ENCODE results near the gene TANC1.

The TANC1 gene

DNA sequence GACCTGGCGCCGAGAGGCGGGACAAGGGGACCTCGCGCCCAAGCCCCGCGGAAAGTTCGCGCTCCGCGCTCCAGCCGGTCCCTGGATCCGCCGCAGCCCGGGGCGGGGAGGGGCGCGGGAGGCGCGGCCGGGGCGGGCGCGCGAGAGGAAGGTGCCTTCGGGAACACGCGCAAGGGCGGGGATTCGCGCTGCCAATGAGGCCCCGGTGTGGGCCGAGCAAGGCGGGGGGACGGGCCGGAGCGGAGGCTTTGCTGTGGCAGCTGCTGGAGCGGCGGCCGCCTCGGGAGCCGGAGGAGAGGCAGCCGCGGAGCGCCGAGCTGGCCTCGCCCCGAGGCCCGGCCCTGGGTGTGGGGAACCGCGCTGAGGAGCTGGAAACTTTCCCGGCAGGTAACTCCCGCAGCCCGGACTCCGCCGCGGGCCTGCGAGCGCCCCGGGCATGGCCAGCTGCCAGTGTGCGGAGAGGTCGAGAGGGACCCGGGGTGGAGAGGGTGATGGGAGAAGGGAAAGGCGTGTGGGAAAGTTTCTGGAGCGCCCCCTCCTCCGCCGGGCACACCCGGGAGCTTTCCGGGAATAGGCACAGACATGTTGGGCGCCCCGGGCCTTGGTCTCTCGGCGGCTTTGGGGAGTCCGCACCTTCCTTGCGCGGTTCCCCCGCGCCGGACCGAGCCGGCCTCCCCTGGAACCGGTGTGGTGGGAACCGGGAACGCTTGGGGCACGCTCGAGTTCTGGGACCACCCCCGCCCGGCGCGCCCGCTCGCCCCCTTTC is at the start of gene TANC1:
Gene TANC1 (plus strand): TSS at position 245 of the 766 bp plus-strand sequence. CDS start 97,271 bp downstream, outside the sequence.
- Histone ChIP-seq H3K9me3 (ENCODE audit: insufficient read depth, low read length, severe bottlenecking) (no peaks in the 10 kb centered on the region), H3K36me3 (ENCODE audit: insufficient read depth, low read length) (no peaks in the 10 kb centered on the region; the same call in 1 of the 2 replicates), H2AFZ (ENCODE audit: low read depth, low read length) (peak within 1 kb of the TSS; percentile 66), H3K27ac (ENCODE audit: low read length) (peak within 1 kb of the TSS; percentile 2), H3K4me3 (ENCODE audit: low read depth in 1 of 2, low read length in 2 of 2) (peak within 1 kb of the TSS; percentile 65 to 75), H3K4me1 (ENCODE audit: insufficient read depth, low read length) (peaks cover 22% of the 10 kb centered on the region), H3K9ac (ENCODE audit: low read depth, low read length) (peak within 1 kb of the TSS; percentile 71), H3K27me3 (ENCODE audit: insufficient read depth, low read length, poor library complexity) (peaks cover 12% of the 10 kb centered on the region), H3K4me2 (ENCODE audit: insufficient read depth, low read length) (peak within 1 kb of the TSS; percentile 81), H3K79me2 (ENCODE audit: insufficient read depth, low read length) (peaks cover 6% of the 10 kb centered on the region), H4K20me1 (ENCODE audit: insufficient read depth, low read length) (peaks cover 8% of the 10 kb centered on the region; the same call in 1 of the 2 replicates)
- DNase-seq (peak; percentile 88), ATAC-seq (ENCODE audit: insufficient read depth, low read depth) (peak; percentile 95)
- TF ChIP-seq, protein P1, sequence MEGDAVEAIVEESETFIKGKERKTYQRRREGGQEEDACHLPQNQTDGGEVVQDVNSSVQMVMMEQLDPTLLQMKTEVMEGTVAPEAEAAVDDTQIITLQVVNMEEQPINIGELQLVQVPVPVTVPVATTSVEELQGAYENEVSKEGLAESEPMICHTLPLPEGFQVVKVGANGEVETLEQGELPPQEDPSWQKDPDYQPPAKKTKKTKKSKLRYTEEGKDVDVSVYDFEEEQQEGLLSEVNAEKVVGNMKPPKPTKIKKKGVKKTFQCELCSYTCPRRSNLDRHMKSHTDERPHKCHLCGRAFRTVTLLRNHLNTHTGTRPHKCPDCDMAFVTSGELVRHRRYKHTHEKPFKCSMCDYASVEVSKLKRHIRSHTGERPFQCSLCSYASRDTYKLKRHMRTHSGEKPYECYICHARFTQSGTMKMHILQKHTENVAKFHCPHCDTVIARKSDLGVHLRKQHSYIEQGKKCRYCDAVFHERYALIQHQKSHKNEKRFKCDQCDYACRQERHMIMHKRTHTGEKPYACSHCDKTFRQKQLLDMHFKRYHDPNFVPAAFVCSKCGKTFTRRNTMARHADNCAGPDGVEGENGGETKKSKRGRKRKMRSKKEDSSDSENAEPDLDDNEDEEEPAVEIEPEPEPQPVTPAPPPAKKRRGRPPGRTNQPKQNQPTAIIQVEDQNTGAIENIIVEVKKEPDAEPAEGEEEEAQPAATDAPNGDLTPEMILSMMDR (IDR thresholded peaks at IDR 0.05; ENCODE audit: borderline replicate concordance, extremely low read depth, low read length, poor library complexity, severe bottlenecking) = no peak
- no peak for TF ChIP-seq EZH2 (IDR thresholded peaks at IDR 0.05; ENCODE audit: borderline replicate concordance, low read depth, low read length, severe bottlenecking)

DNA sequence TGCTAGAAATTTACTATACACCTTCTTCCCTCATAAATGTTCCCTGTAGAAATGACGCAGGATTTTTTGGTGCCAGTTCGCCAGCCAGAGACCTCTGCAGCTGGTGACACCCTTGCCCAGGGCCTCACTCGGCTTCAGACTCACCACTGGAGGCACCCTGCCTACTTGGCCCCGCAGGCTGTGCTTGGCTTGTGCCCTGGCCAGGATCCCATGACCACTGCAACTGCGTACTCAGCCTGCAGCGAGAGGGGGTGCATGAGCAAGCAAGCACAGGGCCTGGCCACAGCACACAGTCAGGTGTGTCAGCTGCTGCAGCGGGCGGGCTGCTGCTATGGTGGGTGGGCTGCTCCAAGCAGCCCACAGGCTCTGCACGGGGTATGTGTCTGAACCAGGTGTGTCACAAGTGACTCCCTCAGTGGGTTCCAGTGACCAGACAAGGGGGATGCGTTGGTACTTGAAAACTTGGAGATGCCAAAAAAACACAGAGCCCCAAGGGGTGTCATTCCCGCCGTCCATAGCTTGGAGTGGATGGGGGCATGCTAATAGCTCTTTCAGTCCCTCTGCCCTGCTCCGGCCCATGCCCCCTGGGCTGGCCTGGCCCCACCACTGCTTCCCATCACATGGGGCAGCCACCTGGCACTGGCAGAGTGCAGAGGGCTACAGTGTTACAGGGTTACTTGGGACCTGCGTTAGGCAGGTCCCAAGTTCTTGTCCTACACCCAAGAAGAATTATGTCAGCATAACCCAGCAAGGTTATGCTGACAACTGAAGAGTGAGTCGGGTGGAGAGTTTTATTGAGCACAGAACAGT is 46.6 kb upstream of the TANC1 start:
- no peak for ATAC-seq (ENCODE audit: insufficient read depth, low read depth)
- no peaks in the 10 kb centered on the region for H3K9me3 ChIP-seq (ENCODE audit: insufficient read depth, low read length, severe bottlenecking)
- no peak for TF ChIP-seq EZH2 (IDR thresholded peaks at IDR 0.05; ENCODE audit: borderline replicate concordance, low read depth, low read length, severe bottlenecking)
- TF ChIP-seq, protein P1 (IDR thresholded peaks at IDR 0.05; ENCODE audit: borderline replicate concordance, extremely low read depth, low read length, poor library complexity, severe bottlenecking) = no peak
- H3K27ac ChIP-seq (ENCODE audit: low read length) = no peak overlapping the region
- DNase-seq = no peak
- H4K20me1 ChIP-seq (ENCODE audit: insufficient read depth, low read length) = no peaks in the 10 kb centered on the region
- H3K4me1 ChIP-seq (ENCODE audit: insufficient read depth, low read length) = no peaks in the 10 kb centered on the region
- H3K36me3 ChIP-seq (ENCODE audit: insufficient read depth, low read length) = no peaks in the 10 kb centered on the region
- no peak overlapping the region for H3K4me3 ChIP-seq (ENCODE audit: low read depth in 1 of 2, low read length in 2 of 2)
- H3K27me3 ChIP-seq (ENCODE audit: insufficient read depth, low read length, poor library complexity) = no peaks in the 10 kb centered on the region
- no peak overlapping the region for H3K4me2 ChIP-seq (ENCODE audit: insufficient read depth, low read length)
- no peak overlapping the region for H3K9ac ChIP-seq (ENCODE audit: low read depth, low read length)
- no peaks in the 10 kb centered on the region for H3K79me2 ChIP-seq (ENCODE audit: insufficient read depth, low read length)
- no peak overlapping the region for H2AFZ ChIP-seq (ENCODE audit: low read depth, low read length)

DNA sequence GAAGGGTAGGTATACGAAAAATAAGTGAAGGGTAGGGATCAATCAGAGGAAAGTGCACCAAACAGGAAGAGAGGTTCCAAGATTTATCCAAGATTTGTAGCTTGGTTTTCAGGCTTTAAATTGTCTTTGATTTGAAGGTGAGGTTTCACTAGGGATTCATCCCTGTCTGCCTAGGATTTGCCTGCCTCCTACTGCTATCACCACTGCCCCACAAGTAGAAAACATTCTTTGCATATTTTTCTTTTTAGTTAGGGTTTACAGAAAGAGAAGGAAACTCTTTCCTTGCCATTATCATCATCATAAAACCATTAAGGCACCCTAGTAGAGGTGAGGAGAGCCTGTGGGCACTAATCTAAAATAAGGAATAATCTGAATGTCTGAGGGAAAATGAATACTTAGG is 45.8 kb upstream of the TANC1 start:
- Histone ChIP-seq H4K20me1 (ENCODE audit: insufficient read depth, low read length) (no peaks in the 10 kb centered on the region), H3K27ac (ENCODE audit: low read length) (no peak overlapping the region), H3K9me3 (ENCODE audit: insufficient read depth, low read length, severe bottlenecking) (no peaks in the 10 kb centered on the region), H3K79me2 (ENCODE audit: insufficient read depth, low read length) (no peaks in the 10 kb centered on the region), H3K27me3 (ENCODE audit: insufficient read depth, low read length, poor library complexity) (no peaks in the 10 kb centered on the region), H3K4me3 (ENCODE audit: low read depth in 1 of 2, low read length in 2 of 2) (no peak overlapping the region), H3K4me2 (ENCODE audit: insufficient read depth, low read length) (no peak overlapping the region), H3K9ac (ENCODE audit: low read depth, low read length) (no peak overlapping the region), H3K36me3 (ENCODE audit: insufficient read depth, low read length) (no peaks in the 10 kb centered on the region), H3K4me1 (ENCODE audit: insufficient read depth, low read length) (no peaks in the 10 kb centered on the region), H2AFZ (ENCODE audit: low read depth, low read length) (no peak overlapping the region)
- TF ChIP-seq EZH2 (IDR thresholded peaks at IDR 0.05; ENCODE audit: borderline replicate concordance, low read depth, low read length, severe bottlenecking) = no peak
- TF ChIP-seq, protein P1 (IDR thresholded peaks at IDR 0.05; ENCODE audit: borderline replicate concordance, extremely low read depth, low read length, poor library complexity, severe bottlenecking) = no peak
- ATAC-seq (ENCODE audit: insufficient read depth, low read depth) (no peak), DNase-seq (no peak)

All from DND-41 (cell line).